NCI-H2107 (cell line): ENCODE results near the gene BAD.
A peak's percentile ranks its signal among the peaks of the same experiment; 100 is the strongest.

ENCODE experiments used
- DNase-seq: peaks from one replicate; lab custom pipeline; 2025; lab: John Stamatoyannopoulos, UW

The BAD gene

DNA sequence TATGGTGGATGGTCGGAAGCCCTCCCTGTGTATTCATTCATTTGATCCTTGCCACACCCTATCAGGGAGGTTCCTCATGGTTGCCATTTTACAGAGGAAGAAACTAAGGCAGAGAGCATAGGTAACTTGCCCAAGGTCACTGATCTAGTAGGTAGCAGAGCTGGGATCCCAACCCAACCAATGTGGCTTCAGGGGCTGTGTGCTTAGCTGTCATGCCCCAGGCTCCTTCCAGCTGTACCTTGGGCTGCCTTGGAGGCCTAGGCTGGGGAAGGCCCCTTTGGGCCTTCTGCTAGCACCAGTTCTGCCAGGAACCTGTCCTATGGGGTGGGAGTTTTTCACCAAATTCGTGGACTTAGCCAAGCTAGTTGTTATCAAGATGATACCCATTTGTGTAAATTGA, 8.6 kb downstream of the BAD start:
- no peak for DNase-seq

DNA sequence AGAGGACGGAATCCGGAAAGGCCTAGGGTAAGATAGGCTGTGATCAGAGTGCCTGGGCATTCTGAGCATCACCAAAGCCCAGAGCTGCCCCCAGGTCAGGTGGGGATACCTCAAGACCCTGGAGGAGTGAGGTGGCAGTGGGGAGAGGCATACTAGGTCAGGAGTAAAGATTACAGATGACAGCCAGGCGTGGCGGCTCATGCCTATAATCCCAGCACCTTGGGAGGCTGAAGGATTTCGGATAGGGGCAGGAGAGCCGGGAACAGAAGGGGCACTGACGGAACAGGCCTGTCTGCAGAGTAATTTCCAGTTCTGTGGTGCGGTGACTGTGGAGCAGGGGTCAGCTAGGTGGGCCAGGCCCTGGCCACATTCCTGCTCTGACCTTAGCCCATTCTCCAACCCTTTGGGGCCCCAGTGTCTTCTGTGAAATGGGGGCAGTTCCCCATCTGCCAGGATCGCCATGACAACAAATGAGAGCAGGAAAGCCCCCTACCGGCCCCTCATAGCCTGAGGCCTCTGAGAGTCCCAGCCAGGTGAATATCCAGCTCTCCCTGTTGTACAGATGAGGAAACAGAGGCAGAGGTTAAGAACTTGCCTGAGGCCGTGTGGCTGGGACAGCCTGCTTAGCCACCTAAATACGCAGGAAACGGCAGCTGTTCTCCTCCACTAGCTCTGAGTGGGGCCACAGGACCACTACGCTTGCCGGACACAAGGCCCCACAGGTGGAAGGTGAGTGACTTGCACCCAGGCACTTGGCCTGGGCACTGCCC, 9.2 kb downstream of the BAD start:
- no peak for DNase-seq

DNA sequence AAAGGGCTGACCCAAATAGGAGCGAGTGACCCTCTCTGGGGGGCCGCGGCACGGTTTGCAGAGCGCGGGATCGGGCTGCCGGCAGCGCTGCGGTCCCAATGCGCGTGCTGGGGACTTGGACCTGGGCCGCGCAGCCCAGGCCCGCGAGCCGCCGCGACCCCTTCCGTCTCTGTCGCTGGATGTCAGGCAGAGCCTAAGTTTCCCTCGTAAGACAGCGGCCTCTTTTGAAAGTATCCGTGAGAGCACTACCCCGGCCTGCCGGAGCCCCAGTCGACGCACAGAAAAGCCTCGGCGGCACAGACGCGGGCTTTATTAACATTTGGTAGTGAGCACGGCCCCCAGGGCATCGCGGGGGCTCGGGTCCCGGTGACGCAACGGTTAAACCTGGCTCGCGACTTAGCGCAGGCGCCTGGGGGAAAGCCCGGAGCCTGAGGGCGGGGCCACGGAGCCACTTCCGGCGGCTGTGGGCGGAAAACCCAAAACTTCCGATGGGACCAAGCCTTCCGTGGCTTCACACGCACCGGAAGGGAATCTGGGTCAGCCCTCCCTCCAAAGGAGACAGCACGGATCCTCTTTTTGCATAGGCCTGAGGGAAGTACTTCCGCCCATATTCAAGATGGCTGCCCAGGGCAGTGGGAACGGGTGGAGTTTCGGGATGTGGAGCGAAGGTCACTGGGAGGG, 14.8 kb downstream of the BAD start:
- DNase-seq: peak; percentile 90

DNA sequence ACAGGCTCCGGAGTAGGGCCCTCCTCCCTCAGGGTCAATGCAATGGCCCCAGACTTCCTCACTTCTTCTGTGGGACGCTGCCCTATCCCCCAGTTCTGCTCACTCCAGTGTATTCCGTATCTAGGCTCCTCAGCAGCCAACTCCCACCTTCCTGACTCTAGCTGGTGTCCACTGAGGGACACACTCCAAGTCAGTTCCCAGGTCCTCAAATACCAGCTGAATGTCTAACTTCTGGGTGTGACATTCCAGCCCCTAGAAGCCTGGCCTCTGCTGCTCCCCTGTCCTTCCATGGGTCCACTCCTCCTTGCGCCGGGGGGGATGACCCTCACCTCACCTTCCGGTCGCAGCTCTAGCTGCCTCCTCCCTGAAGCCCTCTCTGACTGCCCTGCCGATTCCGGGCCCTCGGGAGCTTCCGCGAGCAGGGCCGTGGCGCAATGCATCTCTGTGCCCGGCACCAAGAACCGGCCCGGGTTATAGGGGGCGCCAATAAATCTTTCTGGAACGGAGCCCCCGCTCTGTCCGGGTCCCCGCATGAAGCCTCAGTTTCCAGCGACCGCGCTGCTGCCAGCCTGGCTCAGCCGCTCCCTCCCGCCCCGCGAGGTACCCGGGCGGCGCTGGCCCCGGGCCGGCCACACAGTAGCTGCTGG, 15.4 kb downstream of the BAD start:
- DNase-seq: no peak

DNA sequence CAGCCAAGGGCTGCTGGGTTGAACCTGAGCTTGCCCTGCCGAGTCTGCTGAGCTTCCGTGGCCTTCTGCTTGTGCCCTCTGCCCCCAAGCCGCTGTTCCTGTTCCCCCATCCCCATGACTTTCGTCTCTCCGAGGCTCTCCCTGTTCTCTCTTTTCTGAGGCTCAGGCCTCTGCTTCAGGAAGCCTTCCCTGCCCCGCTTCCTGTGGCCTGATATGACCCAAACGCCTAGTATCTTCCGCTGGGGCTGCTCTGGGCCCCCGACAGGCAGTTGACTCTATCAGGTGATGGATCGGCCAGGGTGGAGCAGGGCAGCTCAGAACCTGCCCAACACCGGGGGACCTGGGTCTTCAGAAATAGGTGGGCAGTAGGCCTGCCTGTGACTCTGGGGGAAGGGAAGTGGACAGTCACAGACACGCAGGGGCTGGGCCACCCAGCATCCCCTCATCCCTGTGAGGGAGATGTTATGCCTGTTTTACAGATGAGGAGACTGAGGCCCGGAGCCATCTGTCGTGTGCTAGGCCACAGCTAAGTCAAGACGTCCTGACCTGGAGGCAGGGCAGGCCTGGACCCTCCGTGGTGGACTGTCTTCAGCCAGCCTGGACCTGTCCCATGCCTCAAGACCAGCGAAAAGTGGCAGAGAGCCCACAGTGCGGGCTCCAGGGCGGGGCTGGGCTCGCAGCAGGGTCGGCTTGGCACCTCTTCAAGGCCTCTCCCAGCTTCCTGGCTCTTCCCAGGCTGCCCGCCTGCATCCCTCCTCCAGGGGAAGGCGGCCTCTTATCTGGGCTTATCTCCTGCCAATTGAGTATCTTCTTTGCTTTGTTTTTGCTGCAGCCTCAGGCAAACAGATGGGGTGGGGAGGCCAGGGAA, 16.2 kb downstream of the BAD start:
- no peak for DNase-seq

DNA sequence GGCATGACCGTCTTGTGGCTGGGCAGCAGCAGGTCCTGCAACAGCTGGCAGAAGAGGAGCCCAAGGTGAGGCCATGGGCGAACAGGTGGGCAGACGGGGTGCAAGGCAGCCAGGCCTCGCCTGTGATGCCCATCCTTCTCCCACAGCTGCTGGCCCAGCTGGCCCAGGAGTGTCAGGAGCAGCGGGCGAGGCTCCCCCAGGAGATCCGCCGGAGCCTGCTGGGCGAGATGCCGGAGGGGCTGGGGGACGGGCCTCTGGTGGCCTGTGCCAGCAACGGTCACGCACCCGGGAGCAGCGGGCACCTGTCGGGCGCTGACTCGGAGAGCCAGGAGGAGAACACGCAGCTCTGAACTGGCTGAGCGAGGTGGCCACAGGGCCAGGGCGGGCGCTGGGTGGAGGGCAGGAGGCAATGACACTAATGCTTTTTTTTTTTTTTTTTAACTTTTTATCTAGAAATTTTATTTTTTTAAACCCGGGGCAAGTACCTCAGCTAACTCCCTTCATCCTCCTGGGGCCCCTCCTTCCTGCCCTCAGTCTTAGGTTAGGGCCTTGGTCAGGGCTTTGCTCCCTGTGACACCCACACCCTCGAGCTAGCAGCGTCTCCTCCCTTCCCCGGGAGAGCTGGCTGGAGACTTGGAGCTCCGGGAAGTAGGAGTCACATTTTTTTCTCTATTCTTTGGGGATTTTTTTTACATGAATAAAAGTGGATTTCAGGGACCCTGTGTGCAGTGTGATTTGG, 17.1 kb downstream of the BAD start:
- peak; percentile 33 for DNase-seq

DNA sequence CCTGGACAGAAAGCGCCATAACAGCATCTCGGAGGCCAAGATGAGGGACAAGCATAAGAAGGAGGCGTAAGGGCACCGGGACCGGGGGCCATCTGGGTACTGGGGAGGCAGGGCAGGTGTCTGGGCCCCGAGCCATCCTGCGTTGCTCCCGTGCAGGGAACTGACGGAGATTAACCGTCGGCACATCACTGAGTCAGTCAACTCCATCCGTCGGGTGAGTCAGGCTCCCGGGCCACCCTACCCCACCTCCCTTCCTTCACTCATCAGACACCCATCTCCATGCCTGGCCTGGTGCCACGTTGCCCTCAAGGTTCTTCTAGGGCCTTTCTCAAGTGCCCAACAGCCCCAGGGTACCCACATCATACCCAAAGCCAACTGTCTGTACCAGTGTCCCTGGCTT, 18.1 kb downstream of the BAD start:
- no peak for DNase-seq

DNA sequence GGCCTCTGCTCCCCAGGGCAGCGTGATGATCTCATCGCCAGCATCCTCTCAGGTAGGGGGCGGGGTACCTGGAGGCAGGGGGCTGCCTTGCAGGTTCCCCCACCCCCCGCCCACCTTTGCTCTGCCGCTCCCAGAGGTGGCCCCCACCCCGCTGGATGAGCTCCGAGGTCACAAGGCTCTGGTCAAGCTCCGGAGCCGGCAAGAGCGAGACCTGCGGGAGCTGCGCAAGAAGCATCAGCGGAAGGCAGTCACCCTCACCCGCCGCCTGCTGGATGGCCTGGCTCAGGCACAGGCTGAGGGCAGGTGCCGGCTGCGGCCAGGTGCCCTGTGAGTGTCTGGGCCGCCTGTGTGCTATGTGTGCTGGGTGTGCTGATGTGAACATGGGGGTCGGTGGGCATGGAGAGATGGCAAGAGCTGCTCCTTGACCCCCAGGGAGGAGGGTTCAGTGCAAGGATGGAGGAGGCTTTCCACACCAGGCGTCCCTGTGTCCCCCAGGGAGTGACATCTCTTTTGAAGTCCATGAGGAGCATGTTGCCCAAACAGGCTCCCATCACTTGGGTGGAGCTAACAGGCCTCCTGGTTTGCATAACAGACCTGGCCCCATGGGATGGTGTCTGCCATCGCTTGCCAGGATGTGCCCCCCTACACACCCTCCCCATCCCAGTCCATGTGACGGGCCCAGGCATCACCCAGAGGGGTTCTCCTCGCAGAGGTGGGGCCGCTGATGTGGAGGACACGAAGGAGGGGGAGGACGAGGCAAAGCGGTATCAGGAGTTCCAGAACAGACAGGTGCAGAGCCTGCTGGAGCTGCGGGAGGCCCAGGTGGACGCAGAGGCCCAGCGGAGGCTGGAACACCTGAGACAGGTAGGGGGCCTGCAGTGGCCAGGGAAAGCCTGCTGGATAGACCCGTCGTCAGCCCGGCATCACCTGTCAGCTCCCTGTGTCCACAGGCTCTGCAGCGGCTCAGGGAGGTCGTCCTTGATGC, 19.0 kb downstream of the BAD start:
- DNase-seq: no peak

DNA sequence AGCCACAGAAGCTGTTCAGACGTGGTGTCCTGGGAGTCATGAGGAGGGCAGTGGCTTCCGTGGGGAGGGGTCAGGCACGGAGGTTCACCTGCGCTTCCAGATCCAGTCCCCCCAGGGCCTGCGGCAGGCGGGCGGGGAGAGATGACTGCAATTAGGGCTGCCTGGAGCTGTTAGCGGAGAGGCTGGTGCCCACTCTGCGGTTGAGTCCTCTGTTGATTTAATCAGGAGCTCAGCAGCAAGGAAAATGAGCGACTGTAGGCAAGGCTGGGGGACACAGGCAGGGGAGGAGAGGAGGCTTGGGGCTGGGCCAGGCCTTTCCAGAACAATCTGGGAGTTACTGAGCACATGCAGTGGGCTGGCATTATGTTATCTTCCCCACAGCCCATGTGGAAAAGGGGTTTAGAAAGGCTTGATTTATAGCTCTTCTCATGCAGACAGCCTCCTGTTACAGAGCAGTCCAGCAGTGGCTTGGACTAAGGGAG, 20.1 kb downstream of the BAD start:
- peak; percentile 59 for DNase-seq

DNA sequence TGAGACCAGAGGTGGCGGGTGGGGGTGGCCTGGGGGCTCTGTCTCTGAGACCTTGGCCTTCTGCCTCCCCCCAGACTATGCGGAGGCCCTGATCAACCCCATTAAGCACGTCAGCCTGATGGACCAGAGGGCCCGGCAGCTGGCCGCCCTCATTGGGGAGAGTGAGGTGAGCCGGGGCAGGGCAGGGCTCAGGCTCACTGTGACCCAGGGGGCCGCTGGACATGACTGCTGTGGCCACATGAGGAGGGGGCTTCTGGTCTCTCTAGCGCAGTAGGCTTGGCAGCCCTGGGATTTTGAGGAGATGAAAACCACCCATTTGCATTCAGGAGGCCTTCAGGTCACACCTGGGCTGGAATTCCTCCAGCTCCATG, 20.5 kb downstream of the BAD start:
- no peak for DNase-seq

DNA sequence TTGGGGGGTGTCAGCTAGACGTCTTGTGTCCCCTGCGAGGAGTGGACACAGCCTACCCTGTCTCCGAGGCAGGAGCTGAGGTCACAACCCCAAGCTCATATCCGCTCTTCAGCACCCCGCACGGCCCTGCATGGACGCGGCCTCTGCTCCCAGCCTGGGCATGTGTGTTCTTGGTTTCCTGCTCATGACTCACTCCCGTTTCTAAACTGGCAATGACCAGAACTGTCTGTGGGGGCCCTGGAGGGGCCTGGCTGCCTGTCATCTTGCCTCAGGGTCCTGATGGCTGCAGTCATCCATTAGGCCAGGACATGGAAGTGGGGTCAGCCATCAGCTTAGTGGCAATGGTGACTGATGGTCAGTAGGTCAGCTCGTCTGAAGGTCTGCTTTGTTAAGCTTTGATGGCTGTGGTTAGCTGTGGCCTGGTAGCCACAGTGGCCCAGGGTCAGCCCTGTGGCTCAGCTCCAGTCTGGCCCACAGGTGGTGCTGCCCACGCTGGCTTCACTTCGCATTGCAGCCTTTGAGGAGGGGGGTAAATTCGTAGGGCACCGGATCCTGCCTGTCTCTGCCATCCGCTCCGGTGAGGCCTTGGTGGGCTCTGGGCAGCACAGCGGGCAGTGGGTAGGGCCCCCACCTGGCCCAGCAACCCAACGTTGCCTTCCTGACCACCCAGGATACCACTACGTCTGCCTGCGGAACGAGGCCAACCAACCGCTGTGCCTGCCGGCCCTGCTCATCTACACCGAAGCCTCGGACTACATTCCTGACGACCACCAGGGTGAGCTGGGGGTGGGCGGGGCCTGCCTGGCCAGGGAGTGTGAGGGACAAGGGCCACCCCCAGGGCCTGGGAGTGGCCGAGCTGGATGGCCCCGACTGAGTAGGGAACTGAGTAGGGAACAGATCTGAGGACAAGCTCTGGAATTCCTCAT, 21.2 kb downstream of the BAD start:
- no peak for DNase-seq

DNA sequence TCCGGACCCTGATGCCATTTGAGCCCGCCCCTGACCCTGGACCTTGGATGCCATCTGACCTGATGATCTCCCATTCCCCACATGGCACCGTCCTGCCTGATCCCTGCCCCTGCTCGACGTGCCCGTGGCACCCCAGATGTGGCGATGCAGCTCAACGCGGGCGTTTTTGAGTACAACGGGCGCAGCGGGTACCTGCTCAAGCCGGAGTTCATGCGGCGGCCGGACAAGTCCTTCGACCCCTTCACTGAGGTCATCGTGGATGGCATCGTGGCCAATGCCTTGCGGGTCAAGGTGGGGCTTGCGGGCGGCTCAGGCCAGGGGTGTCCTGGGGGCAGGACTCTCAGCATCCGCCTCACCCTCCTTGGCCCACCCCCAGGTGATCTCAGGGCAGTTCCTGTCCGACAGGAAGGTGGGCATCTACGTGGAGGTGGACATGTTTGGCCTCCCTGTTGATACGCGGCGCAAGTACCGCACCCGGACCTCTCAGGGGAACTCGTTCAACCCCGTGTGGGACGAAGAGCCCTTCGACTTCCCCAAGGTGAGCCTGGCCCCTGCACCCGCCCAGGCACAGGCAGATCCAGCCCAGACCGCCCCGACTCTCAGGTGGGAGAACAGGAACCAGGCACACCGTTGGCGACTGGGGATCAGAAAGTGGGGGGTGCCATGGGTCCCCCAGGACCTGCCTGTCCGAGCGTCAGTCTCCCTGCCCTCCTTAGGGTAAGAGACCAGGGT, 22.0 kb downstream of the BAD start:
- DNase-seq: no peak

DNA sequence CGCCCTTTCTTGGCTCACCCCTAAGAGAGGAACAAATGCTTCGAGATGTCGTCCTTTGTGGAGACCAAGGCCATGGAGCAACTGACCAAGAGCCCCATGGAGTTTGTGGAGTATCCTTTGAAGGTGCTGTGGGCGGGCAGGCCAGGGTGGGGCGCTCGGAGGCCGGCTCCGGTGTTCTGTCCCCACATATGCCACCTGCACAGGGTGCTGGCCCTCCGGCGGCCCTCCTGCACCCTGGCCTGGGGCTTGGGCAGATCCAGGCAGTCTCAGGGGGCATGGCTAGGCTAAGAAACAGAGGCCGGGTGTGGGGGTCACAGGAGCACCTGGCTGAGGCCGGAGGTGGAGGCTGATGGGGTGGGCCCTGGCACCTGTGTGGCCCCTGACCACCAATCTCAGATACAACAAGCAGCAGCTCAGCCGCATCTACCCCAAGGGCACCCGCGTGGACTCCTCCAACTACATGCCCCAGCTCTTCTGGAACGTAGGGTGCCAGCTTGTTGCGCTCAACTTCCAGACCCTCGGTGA, 22.8 kb downstream of the BAD start:
- no peak for DNase-seq

DNA sequence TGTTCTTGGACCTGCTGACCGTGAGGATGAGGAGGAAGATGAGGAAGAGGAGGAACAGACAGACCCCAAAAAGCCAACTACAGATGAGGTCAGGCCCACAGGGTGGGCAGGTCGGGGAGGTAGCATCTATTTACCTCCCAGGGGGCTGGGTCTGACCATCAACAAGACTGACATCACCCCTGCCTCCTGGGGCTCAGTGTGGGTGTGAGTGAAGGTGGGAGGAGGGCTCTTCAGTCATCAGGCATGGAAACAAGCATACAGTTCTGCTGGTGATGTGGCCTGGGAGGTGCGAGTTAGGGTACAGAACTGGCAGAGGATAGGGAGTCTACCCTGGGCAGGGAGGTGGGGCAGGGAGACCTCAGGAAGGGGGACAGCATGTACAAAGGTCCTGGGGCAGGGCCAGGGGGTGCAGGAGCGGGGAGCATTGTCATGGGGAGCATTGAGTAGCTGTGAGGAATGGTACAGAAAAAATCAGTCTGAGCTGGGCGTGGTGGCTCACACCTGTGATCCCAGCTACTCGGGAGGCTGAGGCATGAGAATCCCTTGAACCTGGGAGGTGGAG, 24.2 kb downstream of the BAD start:
- no peak for DNase-seq

DNA sequence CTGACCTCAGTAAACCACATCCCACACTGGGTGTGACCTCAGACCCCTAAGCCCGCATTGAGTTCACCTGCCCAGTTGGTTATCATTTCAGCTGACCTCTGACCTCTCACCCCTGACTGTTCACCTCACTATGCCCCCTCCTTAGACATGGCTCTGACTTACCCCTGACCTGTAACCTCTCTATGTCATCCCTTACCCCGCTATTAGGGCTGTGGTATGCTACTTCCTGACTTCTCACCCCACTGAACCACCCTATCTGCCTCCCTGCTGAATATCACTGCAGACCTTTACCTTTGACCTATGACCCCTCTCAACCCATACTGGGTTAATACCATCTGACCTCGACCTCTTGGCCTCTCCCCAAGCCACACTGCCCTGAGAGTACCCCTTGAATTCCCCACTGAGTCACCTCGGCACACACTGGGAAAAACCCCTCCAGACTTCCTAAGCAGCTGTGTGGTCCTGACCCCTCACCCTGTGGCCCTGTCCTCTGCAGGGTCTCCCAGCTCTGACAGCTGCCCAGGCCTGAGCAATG, 24.9 kb downstream of the BAD start:
- DNase-seq: no peak

DNA sequence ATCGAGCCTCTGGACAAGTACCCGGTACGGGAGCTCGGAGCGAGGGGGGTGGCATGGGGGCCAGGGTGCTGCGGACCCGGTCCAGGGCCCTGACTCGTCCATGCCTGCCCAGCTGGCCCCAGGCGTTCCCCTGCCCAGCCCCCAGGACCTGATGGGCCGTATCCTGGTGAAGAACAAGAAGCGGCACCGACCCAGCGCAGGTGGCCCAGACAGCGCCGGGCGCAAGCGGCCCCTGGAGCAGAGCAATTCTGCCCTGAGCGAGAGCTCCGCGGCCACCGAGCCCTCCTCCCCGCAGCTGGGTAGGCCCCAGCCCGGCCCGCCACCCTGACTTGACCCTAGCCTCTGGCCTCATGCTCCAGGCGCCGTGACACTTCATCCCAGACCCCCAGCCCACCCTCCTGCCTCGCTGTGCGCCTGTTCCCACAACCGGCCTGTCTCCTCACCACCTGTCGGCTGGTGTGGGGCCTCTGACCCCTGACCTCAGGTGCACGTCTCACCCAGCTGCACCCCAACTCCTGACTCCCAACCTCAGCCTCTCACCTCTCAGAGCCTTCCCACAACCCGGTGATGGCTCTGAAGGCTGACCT, 25.4 kb downstream of the BAD start:
- DNase-seq: no peak

DNA sequence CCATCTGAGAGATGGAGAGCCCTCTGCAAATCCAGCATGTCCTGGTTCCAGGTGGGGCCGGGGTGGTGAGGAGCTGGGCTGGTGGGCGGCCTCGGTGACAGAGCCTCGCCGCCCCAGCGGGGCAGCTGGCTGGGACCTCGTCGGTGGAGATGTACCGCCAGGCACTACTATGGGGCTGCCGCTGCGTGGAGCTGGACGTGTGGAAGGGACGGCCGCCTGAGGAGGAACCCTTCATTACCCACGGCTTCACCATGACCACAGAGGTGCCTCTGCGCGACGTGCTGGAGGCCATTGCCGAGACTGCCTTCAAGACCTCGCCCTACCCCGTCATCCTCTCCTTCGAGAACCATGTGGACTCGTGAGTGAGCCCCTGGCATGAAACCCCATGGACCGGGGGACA, 26.1 kb downstream of the BAD start:
- no peak for DNase-seq
